ENCODE results near the gene ARHGEF11. TPM values are rescaled to one million over a fixed set of nuclear protein-coding genes. Genes with fewer than 3 reads are reported as not detected.

The ARHGEF11 gene
- total and polyA plus RNA-seq, 8 donors = 9.1 to 21.0 (median 12.3) TPM

DNA sequence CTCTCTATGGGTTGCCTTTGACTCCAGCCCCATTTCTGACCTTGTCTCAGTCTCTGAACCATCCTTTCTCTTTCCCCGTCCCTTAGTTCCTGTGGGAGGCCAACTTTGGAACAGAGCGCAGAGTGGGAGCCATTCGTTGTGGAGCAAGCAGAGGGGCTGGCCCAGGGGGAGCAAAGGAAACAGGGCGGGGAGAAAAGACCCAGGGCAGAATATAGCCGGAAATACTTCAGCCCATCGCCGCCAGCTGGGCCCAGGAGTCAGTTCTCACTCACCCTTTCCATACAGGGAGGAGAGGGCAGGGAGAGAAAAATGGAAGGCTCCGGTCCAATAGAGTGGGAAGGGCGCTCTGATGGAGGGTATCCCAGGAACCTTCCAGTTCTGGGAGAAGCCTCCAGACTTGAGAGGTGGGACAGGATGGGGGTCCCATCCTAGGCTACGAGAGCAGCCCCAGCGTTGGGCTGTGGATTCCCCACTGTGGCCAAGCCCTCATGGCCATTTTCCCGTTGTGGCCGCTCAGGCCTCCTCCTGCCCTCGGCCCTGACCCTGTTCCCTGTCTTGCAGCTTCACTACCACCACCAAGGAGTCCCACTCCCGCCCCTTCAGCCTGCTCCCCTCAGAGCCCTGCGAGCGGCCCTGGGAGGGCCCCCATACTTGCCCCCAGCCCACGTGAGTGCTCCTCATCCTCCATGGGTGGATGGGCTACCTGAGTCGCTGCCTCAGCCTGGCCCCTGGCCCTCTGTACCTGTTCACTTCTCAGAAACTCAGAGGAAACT lies 141.2 kb downstream of the ARHGEF11 start:
- WGBS, 2 donors = 70 to 72% methylated on average over 18 to 19 of the region's 19 CpGs

DNA sequence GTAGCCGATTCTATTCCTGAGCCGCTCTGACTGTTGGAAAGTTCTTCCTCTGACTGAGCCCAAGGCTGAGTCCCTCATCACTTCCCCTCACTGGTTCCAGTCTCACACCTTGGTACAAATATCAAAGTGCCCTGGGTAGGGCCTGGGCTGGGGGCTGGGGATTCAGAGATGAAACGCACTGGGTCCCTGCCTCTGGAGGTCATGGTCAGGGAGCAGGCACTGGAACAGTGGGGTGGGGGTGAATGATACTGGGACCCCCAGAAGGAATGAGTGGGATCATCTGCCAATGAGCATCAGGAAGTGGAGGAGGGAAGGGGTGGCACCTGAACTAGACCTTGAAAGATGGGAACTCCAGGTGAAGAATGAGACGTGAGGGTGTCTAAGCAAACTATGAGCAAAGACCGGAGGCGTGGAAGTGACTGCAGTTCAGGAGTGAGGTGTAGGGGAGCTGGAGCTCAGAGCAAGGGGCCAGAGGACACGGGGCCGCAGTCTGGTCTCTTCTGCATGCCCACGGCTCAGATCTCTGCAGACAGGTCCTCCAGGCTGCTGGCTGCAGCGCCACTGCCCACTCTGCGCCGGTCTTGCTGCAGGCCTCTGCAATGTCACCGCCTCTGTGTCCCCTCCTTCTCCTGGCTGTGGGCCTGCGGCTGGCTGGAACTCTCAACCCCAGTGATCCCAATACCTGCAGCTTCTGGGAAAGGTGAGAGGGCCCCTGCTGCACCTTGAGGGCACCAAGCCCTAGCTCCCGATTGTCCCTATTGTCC lies 142.0 kb downstream of the ARHGEF11 start:
- intact Hi-C loops (cut with DNase I) = no loop called here
- no peaks in the 10 kb centered on the region for H3K4me1 ChIP-seq
- no peak overlapping the region for H3K4me3 ChIP-seq
- DNase-seq = peak in 2 of 6 donors; percentile 27 to 41
- no peaks in the 10 kb centered on the region for H3K9me3 ChIP-seq
- ATAC-seq = no peak
- 65 to 67% methylated on average over 13 to 15 of the region's 15 CpGs for WGBS, 2 donors
- TF ChIP-seq, protein P1, sequence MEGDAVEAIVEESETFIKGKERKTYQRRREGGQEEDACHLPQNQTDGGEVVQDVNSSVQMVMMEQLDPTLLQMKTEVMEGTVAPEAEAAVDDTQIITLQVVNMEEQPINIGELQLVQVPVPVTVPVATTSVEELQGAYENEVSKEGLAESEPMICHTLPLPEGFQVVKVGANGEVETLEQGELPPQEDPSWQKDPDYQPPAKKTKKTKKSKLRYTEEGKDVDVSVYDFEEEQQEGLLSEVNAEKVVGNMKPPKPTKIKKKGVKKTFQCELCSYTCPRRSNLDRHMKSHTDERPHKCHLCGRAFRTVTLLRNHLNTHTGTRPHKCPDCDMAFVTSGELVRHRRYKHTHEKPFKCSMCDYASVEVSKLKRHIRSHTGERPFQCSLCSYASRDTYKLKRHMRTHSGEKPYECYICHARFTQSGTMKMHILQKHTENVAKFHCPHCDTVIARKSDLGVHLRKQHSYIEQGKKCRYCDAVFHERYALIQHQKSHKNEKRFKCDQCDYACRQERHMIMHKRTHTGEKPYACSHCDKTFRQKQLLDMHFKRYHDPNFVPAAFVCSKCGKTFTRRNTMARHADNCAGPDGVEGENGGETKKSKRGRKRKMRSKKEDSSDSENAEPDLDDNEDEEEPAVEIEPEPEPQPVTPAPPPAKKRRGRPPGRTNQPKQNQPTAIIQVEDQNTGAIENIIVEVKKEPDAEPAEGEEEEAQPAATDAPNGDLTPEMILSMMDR (IDR thresholded peaks at IDR 0.05) = no peak
- H3K36me3 ChIP-seq = no peaks in the 10 kb centered on the region
- FAIRE-seq = no peak
- H3K27me3 ChIP-seq = no peaks in the 10 kb centered on the region
- no peak overlapping the region for H3K27ac ChIP-seq

More for the DNA sequence above, 141.2 kb downstream of the ARHGEF11 start:
- Histone ChIP-seq H3K36me3 (no peaks in the 10 kb centered on the region), H3K27me3 (no peaks in the 10 kb centered on the region), H3K9me3 (no peaks in the 10 kb centered on the region), H3K4me1 (no peaks in the 10 kb centered on the region), H3K27ac (no peak overlapping the region), H3K4me3 (no peak overlapping the region)
- intact Hi-C loops (cut with DNase I) = no loop called here
- ATAC-seq (no peak), DNase-seq (peak in 2 of 6 donors; percentile 49 to 55), FAIRE-seq (no peak)
- TF ChIP-seq, protein P1 (IDR thresholded peaks at IDR 0.05) = no peak

DNA sequence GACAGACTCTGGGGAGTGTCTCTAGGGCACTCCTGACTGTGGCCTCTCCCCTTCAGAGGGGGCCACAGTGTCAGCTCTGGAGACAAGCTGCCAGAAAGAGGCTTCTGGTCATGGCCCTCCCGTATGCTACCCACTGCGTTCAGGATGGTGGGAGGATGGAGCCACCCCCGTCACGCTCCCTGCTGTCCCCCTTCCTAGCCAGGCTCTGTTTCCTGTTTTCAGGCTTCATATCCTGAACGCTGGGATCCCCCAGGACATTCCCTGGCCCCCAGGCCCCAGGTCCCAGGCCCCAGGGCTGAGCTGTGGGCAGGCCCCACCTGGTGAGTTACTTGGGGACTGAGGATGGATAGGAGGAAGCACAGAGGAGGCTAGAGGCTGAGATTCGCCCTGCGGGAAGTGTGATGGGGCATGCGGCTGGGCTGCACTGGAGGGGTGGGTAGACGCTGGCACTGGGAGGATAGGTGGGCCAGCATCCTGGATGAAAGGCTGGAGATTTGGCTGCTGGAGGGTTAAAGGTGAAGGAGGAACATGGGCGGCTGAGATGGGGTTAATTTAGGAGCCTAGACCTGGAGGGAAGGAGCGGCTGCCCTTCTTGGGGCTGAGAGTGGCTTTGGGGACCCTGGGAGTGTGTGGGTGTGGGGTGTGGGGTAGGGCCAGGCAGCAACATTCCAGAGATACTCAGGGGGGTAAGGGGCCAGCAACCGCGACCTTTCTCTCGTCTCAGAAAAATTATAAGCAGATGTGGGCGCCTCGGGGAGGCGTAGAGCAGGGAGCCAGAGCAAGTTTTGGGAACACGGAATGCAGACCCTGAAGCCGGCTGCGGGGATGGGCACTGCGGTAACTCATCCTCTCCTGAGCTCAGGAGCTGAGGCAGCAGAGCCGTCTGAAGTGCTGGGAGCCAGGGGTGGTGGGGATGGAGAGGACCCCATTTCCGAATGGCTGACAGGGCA lies 143.3 kb downstream of the ARHGEF11 start:
- no peak overlapping the region for H3K4me3 ChIP-seq
- no peaks in the 10 kb centered on the region for H3K9me3 ChIP-seq
- H3K27me3 ChIP-seq = no peaks in the 10 kb centered on the region
- no peaks in the 10 kb centered on the region for H3K36me3 ChIP-seq
- DNase-seq (peak in 1 of 6 donors; percentile 34), FAIRE-seq (no peak), ATAC-seq (no peak)
- TF ChIP-seq, protein P1 (IDR thresholded peaks at IDR 0.05) = no peak
- no peaks in the 10 kb centered on the region for H3K4me1 ChIP-seq
- WGBS, 2 donors = 54% methylated on average over 23 of the region's 23 CpGs
- intact Hi-C loops (cut with DNase I) = no loop called here
- no peak overlapping the region for H3K27ac ChIP-seq

DNA sequence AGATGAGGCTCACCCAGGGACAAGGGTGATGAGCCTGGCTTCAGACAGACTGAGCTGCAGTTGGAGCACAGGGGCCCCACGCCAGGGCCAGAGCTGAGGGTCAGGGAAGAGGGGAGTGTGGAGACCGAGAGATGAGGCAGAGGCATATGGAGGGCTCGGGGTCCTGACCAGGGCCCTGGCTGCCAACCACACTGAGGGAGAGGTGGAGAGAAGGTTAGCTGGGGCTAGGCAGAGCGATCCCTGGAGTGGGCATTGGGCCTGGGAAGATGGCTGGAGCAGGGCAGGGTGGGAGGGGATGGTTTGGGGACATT lies 144.0 kb downstream of the ARHGEF11 start:
- ATAC-seq (no peak), DNase-seq (no peak), FAIRE-seq (no peak)
- WGBS, 2 donors = 74 to 75% methylated on average over 4 of the region's 4 CpGs
- Histone ChIP-seq H3K9me3 (no peaks in the 10 kb centered on the region), H3K27ac (no peak overlapping the region), H3K4me1 (no peaks in the 10 kb centered on the region), H3K4me3 (no peak overlapping the region), H3K36me3 (no peaks in the 10 kb centered on the region), H3K27me3 (no peaks in the 10 kb centered on the region)
- TF ChIP-seq, protein P1 (IDR thresholded peaks at IDR 0.05) = no peak
- intact Hi-C loops (cut with DNase I) = no loop called here

Measured in pancreas (tissue), 10 donors.